Right lung (tissue), 5 donors: ENCODE data around the gene ANKRD49. TPM values are rescaled to one million over a fixed set of nuclear protein-coding genes. Genes with fewer than 3 reads are reported as not detected.
A peak's percentile ranks its signal among the peaks of the same experiment; 100 is the strongest.
"Not testable (repeated sequence)": the region's sequence is repeated elsewhere in the genome, so short reads cannot be mapped to it uniquely, and the experiment has no call there.

ENCODE experiments used
- DNase-seq, 2 donors: peaks; one replicate each; pipeline ENCODE4 v3.0.0-alpha.2; 2013
- polyA plus RNA-seq, 5 donors: library from polyadenylated mRNA; unstranded; fragments of 120-200 nt; gene quantifications; one replicate each; pipeline versions ENCODE4 v1.2.1 to v1.2.3, GENCODE V29; 2013; ENCODE audit warnings: inconsistent platforms in 1 of 5, low replicate concordance in 1 of 5; ENCODE audit not compliant: insufficient read length in 5 of 5, insufficient read depth in 1 of 5

Gene ANKRD49
- polyA plus RNA-seq, 5 donors: 19.8 to 34.7 (median 28.7) TPM

DNA sequence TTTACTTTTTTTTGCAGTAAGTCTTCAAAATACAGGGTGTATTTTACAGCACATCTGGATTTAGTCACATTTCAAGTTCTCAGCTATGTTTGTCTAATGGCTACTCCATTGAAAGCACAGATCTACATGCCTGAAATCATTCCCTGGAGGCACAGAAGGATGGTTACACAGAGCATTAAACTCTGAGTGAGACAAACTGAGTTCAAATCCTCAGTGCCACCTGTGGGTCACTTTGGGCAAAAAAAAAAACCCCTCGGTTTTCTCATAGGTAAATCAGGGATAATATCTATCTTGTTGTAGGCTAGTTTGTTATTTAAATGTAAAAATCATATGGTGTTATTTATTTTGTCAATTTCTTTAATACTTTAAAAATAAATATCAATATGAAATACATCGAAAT lies 7.7 kb downstream of the ANKRD49 start:
- no peak for DNase-seq

DNA sequence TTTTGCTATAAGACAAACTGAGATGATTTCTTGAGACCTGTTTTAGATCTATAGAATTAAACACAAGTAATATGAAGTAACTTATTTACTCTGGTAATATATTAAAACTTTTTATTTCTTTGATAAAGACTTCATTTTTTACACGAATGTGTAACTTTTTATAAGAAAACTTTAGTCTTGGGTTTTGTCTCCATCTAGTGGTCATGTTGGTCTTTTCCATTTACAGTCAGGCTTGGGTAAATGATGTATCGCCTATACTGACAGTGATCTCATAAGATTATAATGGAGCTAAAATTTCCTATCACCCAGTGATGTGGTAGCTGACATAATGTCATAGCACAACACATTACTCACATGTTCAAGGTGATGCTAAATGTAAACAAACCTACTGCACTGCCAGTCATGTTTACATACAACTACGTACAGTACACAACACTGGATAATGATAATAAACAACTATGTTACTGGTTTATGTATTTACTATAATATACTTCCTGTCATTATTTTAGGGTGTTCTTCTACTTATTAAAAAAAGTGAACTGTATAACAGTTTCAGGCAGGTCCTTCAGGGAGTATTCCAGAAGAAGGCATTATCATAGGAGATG lies 11.0 kb downstream of the ANKRD49 start:
- no peak for DNase-seq

DNA sequence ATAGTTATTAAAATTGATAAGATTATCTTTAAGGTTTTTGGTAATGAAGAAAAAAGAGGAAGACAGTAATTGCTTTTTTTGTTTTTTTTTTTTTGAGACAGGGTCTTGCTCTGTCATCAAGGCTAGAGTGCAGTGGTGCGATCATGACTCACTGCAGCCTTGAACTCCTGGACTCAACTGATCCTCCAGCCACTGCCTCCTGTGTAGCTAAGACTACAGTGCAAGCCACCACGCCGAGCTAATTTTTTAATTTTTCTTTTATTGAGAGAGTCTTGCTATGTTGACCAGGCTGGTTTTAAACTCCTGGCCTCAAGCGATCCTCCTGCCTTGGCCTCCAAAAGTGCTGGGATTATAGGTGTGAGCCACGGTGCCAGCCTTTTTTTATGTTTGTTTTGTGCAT lies 12.7 kb downstream of the ANKRD49 start:
- not testable (repeated sequence) for DNase-seq

DNA sequence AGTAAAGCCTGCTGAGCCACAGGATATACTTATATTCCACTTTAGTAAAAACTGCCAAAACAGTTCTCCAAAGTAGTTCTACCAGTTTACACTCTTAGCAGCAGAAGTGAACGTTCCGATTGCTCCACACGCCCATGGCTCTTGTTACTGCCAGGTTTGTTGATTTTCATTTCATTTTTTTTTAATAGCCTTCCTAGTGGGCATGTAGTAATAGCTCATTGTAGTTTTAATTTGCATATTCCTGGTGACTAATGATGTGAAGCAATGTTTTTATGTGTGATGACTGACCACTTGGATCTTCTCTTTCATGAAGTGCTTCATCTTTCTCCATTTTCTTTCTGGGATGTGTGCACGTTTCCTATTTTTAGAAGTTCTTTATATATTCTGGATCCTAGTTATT lies 13.7 kb downstream of the ANKRD49 start:
- DNase-seq: no peak

DNA sequence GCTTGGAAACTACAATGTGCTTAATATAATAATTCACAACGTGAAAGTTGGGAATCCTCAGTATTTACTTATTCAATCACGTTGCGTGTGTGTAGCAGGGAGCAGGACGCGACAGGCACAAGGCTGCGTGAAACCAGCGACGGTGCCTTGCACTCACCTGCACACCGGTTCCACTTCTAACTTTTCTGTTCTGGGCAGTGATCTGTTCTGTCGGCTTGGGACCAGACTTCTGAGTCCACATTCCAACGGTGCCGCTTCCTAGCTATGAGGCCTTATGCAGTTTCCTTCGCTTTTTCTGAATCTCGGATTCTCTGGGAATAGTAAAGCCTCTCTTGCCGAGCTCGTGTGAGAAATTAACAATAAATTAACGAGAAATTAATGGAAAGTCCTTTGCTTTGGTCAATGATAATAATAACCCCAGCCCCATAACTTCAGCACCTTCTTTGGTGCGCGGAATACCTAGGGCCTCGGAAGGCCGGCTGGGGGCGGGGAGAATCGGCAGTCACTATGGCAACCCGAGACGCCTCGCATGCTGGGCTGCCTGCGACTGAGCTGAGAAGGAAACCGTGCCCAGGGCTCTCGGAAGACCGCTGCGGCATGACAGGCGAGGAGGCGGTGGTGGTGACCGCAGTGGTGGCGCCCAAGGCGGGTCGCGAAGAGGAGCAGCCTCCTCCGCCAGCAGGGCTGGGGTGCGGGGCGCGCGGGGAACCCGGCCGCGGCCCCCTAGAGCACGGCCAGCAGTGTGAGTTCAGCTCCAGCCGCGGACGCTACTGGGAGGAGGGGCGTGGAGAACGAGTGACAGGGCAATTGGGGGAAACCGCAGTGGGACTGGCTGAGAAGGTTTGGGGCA lies 18.4 kb downstream of the ANKRD49 start, which contains the start of gene C11orf97:
Gene C11orf97 (plus strand): TSS at position 530 of the 850 bp plus-strand sequence. CDS start 68 bp downstream, at position 598.
- peak in 1 of 2 donors; percentile 54 for DNase-seq

DNA sequence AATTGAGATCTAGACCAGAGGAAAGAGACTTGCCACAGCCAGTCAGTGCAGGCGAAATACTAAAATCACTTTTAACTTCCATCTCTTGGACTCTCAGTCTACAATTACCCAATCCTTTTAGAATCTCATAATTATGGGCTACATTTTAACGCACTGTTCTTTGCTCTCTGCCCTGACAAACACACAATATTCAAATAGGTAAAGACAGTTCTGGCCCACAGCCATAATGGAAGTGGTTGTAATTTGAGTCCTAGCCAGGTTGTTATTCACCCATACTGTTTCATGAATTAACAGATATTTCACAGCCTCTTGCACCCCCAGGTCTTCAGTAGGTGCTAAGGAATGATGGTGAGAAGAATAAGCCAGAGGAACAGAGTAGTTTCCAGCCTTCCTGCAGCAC lies 19.3 kb downstream of the ANKRD49 start:
- DNase-seq: no peak

DNA sequence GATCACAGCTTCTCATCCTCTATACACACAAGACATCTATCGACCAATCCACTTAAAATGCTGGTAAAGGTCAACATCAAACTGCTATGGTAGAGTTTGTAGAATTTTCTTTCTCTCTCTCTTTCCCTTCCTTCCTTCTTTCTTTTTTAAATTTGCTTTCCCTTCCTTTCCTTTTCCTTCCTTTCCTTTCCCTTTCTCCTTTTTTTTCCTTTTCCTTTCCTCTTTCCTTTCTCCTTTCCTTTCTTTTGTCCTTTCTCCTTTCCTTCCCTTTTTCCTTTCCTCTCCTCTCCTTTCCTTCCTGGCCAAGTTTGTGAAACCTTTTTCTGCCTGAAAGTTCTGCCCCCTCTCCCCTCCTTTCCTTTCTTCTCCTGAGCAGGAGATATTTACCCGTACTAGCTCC lies 21.6 kb downstream of the ANKRD49 start:
- no peak for DNase-seq

DNA sequence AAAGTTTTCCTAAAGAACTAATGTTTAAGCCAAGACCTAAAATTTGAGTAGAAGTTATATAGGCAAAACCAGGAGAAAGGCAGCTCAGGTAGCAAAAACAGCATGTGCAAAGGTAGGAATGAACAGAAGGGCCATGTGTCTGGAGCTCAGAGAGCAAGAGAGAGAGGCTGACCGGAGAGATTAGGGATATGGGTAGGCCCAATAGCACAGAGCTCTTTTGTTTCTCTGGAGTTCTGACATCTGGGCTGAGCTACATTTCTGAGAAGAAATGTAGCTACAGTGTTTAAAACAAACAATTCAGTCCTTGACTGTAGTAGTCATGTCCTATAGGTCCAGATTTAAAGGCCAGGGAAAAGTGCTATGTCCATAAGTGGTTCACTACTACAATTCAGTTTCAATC lies 22.9 kb downstream of the ANKRD49 start:
- DNase-seq: no peak

DNA sequence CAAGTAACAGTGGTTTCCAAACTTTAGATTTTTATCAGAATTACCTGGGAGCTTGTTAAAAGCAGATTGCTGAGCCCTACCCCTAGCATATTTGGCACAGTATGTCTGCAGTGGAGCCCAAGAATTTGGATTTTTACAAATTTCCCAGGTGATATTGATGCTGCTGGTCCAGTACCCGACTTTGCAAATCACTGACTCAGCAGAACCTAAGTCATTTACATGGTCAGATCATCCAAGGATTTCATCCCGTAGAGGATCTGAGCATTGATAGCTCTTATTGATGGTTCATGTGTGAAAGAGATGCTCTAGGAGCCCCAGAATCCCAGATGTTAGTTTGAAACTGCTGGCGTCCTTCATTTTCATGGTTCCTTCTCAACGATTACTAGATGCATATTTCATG lies 24.5 kb downstream of the ANKRD49 start:
- no peak for DNase-seq

DNA sequence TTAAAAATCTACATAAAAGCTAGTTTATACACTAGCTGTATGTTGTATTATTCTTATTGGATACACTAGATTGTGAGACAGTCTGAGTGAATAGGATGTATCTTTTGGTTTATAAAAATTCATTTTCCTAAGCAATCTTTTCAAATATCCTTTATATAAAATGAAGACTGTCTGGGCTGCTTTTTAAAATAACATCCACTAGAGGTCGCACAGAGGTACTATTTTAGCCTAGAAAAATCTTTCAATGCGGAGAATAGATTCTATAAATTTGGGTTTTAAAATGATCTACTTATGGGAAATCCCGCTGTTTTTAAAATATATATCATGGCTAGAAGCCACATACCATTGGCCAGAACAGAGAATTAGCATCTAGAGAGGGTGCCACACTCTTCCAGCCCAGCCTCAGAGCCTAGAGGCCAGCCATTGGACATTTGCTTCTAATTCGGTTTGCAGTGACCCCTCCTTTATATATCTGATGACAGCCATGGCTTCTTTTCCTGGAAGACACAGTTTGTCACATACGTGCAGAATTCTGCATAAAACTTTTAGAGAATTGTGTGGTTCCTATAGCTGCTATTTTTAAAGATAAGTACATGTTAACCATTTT lies 25.8 kb downstream of the ANKRD49 start:
- no peak for DNase-seq

DNA sequence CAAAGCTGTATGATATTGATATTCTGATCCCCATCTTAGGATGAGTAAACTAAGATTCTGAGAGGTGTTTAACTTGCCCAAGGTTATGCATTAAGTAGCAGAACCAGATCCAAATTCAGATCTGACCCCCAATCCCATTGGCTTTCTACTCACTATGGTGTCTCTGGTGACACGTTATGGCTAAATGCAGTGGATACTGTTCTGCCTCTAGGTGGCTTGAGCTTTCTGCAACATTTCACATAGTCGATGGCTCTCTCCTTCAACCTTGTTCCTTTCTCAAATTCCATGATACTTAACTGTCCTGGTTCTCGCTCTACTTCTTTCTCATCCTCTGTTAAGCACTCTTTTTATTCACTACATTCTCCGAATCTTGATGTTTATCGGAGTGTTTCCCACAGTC lies 27.9 kb downstream of the ANKRD49 start:
- DNase-seq: no peak

DNA sequence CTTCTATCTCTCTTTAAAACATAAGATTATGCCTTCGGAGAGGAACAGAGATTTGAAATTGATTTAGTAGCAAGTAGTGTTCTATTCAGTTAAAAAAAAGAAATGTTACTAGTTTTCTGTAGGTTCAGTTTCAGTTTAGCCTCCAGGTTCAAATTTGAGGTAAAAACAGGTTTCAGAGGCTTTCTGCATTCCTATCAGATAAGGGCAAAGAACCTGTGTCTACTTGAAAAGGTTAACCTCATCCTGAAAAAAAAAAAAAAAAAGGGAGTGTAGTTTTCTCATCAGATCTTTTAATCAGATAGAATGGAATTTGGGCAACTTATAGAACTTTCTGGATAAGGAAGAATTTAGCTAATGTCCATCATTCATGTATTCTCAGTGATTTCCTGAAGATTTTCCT lies 30.6 kb downstream of the ANKRD49 start:
- no peak for DNase-seq

DNA sequence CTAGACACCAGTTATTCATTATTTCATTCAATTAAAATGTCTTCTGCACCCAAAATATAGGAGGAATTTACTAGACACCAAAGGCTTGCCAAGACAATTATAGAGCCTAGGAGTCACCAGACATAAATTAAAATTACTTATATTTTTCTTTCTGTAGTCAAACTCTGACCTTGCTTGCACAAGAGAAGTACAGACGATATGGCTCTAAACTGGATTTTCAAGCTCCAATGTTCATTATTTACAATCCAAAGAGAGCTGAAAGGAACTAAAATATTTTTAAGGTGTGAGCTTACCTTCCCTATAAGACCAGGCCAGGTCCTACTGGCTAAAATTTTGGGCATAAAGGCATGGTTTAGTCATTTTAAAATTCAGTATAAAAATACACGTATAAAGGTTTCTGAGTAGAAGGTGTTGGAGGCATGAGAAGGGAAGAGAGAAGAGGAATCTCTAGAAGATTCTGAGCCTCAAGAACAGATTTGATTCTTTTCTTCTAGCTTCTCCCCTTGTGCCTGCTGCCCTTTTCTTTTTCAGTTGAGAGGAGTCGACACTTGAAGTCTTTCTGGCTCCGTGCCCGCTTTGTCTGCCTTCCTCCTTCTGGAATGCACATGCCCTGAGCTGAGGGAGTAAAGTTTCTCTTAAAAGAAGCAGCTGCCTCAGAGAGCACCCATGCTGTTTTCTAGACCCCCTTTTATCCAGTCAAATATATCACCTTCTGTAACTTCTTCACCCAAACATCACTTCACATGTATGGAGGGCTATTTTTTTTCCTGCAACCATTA lies 32.0 kb downstream of the ANKRD49 start:
- DNase-seq: peak in 1 of 2 donors; percentile 45

DNA sequence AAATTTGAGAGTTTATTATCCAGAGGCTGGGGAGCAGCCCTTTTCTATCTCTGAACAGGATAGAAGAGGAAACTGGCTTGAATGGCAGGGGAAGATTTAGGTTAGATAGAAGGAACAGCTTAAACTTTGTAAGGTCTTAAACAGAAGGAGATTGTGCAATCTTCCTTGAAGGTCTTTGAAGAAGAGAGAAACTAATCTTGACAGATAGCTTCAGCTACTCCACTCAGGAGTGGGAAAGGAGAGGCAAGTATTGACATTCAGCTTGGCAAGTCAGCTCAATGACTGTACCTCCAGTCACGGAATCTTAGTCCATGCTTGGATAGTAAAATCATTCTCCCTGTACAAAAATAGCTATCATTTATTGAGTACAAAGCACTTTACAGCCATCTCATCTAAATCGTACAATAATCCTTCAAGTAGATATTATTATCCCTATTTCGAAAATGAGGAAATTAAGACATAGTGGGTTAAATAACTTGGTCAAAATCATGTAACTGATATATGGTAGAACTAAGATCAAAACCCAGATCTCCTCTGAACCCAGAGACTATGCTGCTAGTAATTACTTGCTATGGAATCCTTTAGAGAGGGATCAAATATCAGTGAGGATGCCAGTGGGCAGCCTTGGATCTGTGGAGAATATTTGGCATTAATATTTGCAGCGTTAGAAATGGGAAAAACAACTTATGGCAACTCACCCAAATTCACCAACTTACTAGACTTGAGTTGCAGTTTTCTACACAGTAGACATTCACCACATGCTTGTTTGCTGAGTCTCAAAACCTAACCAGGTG lies 33.1 kb downstream of the ANKRD49 start:
- DNase-seq: no peak

DNA sequence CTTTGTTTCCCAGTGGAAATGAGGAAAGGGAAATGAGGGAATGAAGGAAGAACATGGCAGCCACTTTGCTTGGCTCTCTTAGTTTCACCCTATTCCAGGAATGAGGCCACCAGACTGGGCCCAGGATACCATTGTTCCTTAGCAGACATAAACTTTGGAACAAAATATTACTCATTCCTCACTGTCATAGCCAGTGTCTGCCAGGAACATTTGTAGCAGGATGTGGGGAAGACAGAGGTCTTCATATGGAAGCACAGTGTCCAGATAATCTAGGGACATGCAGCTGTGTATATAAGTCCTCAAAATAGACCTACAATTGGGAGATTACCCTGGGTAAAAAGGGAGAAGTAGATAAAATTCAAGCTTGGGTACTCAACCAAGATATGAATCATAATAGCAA lies 34.8 kb downstream of the ANKRD49 start:
- no peak for DNase-seq

DNA sequence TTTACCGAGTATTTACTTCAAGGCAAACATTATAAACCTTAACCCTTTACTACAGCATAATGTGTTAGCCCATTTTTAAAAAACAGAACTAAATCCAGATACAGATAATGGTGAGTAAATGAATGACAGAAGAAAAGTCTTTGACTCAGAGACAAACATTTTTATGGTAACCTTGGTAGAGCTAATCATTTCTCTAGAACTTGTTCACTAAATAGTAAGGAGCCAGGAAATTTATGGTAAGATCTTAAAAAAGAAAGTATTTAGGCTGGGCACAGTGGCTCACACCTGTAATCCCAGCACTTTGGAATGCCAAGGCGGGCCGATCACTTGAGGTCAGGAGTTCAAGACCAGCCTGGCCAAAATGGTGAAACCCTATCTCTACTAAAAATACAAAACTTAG lies 38.4 kb downstream of the ANKRD49 start:
- DNase-seq: no peak

DNA sequence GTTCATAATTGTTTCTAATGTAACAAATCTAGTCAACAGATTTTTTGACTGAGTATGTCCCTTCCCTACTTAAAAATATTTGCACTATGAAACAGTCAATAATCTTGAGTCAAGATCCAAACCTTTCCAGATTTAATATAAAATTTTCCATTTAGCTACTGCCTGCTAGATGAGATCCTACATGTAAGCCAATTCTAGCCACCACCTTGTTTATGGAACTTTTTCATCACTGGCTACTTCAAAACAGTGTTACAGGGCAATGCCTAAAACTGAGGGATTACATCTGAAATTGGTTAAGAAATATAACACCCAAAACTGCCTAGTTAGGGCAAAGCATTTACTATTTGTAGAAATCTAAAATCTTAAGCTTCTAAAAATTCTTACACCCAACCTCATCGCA lies 39.4 kb downstream of the ANKRD49 start:
- no peak for DNase-seq

DNA sequence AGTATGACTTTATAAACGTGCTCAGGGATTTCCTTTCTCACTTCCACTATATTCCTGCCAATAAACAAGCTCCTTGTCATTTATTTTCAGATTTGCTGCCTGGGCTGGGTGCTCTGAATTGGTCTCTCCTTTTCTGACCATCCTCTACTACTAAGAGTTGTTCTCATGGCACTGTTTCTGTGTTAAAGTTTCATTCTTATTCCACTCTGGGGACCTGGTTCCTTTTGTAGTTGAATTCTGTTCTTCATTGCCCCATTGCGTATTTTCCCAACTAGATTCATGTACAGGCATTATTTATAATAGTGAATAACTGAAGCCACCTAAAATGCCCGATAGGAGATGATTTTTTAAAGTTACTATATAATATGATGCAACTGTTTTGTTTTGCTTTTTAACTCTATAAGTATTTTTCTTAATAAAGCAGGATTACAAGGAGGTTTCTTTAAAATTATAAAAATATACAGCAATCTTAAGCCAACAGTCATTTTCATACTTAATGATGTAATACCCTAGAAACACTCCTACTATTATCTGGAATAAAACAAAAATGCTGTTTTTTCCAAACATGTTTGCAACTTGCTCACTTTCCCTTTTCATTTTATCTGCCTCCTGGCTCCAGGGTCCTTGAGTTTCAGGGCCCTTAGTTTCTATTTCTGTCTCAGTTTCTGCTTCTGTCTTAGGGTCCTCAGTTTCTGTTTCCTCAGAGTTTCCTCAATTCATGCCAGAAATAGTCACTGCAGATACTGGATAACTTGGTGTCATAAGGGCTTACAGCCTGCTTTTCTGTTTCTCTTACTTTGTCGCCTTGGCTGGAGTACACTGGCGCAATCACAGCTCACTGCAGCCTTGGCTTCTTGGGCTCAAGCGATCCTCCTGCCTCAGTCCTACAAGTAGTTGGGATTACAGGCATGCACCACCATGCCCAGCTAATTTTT lies 40.2 kb downstream of the ANKRD49 start:
- no peak for DNase-seq

DNA sequence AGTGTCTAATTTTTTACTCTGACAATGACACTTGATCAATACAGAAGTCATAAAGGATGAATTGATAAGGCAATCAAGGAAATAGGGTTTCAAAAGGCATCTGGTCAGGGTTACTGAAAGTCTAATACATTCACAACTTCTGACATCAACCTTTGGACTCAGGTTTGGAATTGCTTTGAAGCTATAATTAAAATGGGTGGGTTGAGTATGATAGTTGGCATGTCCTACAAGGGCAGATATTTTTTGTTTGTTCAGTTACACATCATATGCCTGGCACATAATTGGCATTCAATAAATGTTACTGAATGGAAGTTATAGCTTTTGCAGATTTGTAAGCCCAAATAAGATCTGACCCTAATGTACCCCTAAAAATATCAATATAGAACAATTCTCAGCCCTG lies 42.6 kb downstream of the ANKRD49 start:
- no peak for DNase-seq

DNA sequence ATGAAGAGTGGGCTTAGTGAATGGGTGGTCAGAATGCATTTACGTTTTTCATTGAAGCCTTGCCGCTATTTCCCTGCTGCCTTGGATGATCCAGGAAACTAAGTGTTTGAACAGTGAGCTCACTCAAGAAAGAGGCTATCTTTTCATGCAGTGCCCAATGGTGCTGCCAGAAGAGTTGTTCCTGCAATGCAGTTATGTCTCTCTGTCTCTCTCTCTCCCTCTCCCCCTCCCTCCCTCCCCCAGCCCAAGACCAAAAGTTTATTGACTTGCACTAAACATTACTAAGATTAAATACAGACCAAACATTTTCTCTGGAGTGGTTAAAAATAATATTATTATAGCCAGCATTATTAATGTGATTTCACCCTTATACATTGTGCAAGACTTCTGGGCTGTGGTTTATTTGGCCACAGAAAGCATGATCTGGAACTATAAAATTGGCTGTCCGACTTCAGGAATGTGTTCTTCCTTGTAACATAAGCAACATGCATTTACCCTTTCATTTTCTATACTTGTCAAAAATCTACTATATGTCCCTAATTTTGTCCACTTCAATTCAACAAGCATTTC lies 43.3 kb downstream of the ANKRD49 start:
- DNase-seq: peak in 1 of 2 donors; percentile 29
